GM12874 (cell line): ENCODE data around the gene PLIN5.

Experiments used
- CTCF ChIP-seq: IDR thresholded peaks from 2 replicates; pipeline ENCODE4 v1.5.1; 2011; ENCODE audit warnings: low read depth, mild to moderate bottlenecking, control low read depth, low read length, moderate library complexity; ENCODE audit not compliant: insufficient read depth

PLIN5 gene

DNA sequence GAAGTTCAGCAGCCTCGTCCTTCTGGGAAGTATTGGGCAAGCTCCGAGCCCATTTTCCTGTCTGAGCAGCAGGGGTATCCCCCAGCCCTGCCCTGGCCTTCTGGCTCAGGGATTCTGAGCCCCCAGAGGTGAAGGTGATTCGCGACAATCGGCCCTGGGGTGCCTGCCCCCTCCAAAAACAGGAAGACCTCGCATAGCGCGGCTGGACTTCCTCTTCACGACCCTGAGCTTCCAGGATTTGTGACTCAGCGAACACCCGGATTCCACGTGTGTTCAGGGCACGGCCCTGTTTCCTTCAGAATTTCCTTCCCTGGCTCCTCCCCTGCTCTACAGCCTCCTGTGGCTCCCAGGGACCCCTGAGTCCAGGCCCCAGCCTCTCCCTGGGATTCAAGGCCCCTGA is 24.5 kb upstream of the PLIN5 start, which contains the start of gene SEMA6B:
SEMA6B (minus strand) TSS at position 116 of the 400 bp plus-strand sequence. CDS start 1,227 bp downstream, outside the sequence.
- no peak for TF ChIP-seq CTCF

GRCh38 chr19:4557971-4558941 is 23.2 kb upstream of the PLIN5 start:
- TF ChIP-seq CTCF = peak; percentile 99

- peak; percentile 54; the same call in 1 of the 2 replicates for TF ChIP-seq CTCF
Measured at GRCh38 chr19:4557144-4557970, 22.3 kb upstream of the PLIN5 start.

- TF ChIP-seq CTCF = no peak
Measured at GRCh38 chr19:4556597-4557127, 21.6 kb upstream of the PLIN5 start.

GRCh38 chr19:4555657-4556561 is 20.9 kb upstream of the PLIN5 start:
- TF ChIP-seq CTCF = no peak

DNA sequence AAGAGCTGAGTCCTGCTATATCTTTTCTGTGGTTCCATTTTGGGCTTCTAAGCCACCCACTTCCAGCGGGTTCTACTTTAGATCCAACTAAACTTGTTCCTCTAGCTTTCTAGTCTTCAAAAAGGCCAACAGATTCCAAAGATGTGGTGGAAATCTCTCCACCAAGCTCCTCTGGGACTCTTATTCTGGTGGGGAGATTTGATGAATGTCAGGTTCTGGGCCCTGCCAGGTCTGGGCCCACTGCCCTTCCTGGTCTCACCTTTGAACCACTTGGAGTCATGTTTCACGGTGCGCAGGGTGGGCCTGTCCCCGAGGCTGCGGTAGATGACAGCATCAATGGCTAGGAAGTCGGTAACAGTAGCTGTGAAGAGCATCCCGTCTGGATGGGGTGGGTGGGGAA is 19.7 kb upstream of the PLIN5 start:
- TF ChIP-seq CTCF = no peak
